NCI-H774 (cell line): Measurements from ENCODE around the gene KRTAP10-12.
A peak's percentile ranks its signal among the peaks of the same experiment; 100 is the strongest.

ENCODE experiments used
- DNase-seq: peaks from one replicate; lab custom pipeline; 2025; lab: John Stamatoyannopoulos, UW

The KRTAP10-12 gene

DNA sequence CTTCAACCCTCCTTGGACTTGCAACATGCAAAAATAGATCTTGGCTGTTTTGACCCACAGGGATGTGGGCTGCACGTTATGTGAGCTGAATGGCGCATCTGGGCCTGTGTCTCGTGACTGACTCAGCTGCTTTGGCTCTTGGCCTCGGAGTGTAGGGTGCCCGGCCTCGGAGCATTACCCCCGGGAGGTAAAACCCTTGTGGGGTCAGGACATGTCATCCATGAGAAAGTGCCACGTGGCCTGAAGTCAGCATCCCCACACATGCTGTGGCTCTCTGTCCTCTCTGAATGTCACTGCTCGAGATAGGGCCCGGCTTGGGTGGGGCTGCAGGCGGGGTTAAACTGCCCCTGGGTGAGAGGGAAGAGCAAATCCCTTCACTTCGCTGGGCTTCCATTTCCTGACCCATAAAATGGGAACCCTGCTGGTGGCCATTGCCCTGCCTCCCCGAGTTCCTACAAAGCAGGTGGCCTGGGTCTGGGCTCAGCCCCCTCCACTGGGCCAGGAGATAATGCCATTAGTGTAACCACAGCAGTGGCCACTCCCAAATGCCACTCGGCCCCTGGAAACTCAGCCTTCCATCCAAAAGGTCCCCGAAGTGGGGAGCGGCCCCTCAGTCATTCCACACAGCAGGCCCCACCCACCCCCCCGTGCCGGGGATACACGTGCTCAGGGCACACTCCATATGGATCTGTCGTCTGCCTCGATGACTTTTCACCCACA is 37.2 kb downstream of the KRTAP10-12 start:
- no peak for DNase-seq

DNA sequence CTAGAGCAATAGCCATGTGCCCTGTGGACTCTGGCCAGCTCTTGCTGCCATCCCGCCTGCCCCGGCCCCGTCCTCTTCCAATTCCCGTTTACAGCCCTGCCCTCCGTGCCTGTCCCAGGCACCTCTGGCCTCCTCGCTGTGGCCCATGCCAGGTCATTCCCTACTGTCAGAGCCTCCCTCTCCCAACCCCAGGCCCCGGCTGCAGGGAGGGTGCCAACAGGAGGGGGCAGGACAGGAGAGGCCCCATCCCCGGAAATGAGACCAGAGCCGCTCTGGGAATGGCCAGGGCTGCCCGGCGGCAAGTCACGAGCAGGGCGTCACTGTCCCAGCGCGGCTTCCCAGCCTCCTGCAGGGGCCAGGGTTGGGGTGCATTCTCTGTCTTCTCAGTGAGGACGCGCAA is 37.9 kb downstream of the KRTAP10-12 start:
- DNase-seq: no peak

DNA sequence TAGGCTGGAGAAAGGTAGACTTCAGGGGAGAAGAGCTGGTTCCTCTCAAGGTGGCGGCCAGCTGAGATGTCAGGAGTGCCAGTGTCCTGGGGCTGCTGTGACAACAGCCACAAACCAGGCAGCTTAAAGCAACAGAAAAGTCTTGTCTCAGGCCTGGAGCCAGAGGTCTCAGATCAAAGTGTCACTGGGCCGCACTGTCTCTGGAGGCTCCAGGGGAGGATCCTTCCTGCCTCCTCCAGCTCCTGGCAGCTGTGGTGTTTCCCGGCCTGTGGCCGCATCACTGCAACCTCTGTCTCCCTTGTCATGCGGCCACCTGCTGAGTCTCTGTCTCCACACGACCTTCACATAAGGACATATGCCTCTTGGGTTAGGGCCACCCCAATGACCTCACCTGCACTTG is 38.8 kb downstream of the KRTAP10-12 start:
- no peak for DNase-seq

DNA sequence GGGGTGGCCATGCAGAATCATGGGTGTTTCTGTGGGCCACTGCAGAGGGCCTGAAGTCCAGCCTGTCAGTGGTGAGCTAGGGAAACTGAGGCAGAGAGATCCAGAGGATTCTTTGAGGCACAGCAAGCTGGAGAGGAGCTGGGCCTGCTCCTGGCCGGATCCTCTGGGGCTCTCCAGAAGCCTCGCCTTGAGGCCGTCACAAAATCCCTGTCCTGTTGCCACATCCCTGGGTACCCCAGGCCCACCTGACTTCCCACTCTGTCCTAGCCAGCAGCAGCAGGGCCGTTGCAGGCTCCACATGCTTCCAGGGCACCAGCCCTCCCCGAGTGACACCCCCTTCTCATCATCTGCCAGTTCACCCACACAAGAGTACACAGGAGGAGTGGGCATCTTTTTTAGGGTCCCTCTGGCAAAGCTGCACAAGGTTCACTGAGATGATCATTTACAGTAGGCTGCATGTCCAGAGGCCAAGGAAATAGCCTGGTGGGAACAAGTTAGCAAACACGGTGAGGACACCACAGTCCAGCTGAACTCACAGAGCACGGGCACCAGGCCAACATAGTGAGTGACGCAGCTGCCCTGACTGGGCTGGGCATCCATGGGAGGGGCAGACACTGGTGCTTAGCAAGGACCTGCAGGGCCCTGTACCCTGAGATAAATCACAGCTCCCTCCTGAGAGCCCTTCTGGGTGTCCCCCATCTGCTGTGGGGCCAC is 39.5 kb downstream of the KRTAP10-12 start:
- DNase-seq: peak; percentile 76

- DNase-seq: no peak
Observed at GRCh38 chr21:44737706-44738354, 40.9 kb downstream of the KRTAP10-12 start.

DNA sequence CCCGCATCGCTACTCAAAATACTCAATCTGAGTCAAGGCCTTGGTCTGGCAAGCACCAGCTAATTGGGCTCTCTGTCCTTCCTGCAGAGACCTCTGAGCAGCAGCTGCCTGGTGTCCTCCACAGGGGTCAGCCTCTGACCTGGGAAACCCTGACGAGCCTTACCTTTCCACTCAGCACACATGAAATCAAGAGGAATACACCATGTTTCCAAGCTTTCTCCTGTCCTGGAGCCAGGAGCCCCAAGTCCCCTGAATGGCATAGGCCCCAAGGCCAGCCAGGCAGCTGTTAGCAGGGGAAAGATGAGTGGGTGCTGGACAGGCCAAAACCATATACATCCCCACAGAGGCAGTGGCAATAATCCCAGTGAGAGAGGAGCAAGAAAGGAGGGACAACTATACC is 41.6 kb downstream of the KRTAP10-12 start:
- no peak for DNase-seq

DNA sequence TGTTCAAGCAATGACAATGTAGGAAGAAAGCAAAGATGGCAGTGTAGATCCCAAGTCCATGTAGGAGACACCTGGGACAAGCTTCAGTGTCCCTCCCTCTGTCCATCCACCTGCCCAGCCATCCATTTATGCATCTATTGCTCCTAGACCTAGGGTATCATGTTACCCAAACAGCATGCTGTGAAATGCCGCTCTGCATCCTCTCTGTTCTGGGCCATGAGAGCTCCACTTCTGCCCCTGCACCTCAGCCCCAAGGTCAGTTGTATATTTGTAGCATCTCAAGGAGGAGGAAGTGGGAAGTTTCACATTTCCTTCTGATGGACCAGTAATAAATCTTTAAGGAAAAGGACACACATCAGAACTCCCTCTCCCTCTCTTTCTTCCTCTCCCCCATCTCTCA is 42.3 kb downstream of the KRTAP10-12 start:
- DNase-seq: no peak

GRCh38 chr21:44740742-44741141 is 43.8 kb downstream of the KRTAP10-12 start:
- no peak for DNase-seq

GRCh38 chr21:44741921-44742320 is 44.9 kb downstream of the KRTAP10-12 start:
- DNase-seq: no peak

- peak; percentile 6 for DNase-seq
Observed at GRCh38 chr21:44742418-44743153, 45.6 kb downstream of the KRTAP10-12 start.
